Measurements from ENCODE around the gene ZSCAN16. TPM values are rescaled to one million over a fixed set of nuclear protein-coding genes. Genes with fewer than 3 reads are reported as not detected.
"Not testable (repeated sequence)": the region's sequence is repeated elsewhere in the genome, so short reads cannot be mapped to it uniquely, and the experiment has no call there.

Gene ZSCAN16
- 2.2 TPM for total RNA-seq
- long read RNA-seq: 0 reads

DNA sequence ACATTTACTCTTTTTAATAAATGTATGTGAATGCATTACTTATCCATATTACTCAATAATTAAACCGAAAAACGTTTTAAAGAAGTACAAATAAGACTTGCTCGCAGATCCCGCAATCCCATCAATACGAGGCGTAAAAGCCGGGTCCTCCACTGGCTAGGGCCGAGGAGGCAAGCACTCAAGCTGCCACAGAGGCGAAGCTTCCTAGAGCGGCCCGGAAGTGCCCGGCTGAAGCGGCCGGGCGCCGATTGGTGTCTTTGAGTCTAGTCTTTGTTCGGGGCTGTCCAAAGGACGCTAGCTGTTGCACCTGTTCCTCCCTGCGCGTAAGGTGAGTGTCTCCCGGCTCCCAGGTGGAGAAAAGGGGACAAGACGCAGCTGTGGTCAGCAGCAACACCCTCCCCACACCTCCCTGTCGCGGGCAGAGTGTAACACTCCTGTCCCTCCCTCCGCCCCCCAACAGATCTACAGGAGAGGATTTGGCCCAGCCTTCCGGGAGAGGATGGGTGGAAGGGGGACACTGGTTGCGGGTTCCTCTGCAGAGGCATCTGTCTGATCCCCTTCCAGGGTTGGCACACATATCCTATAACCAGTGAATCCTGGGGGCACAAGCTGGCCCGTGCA is at the start of gene ZSCAN16:
Gene ZSCAN16, plus strand, starts transcription at position 260 of the 621 bp plus-strand sequence. CDS start 835 bp downstream, outside the sequence.
- peak; percentile 92 for DNase-seq (ENCODE audit: missing footprints)
- peak; percentile 98 for ATAC-seq
- intact Hi-C loops (cut with DNase I): no loop called here

- intact Hi-C loops (cut with DNase I): no loop called here
- DNase-seq (ENCODE audit: missing footprints) (no peak), ATAC-seq (no peak)
Observed at GRCh38 chr6:28078050-28078449, 46.4 kb upstream of the ZSCAN16 start.

DNA sequence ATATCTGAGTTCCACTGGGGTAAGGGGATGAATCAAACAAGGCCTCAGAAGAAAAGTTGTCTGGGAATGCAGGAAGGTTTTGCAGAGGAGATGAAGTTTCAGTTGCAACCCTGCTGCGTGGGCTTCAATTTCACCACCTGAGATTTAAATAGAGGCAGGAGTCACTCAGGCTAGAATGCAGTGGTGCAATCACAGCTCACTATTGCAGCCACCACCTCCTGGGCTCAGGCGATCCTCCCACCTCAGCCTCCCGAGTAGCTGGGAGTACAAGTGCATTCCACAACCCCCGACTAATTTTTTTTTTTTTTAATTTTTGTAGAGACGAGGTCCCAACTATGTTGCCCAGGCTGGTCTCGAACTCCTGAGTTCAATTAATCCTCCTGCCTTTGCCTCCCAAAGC is 45.6 kb upstream of the ZSCAN16 start:
- ATAC-seq: no peak
- no peak for DNase-seq (ENCODE audit: missing footprints)
- intact Hi-C loops (cut with DNase I): no loop called here

DNA sequence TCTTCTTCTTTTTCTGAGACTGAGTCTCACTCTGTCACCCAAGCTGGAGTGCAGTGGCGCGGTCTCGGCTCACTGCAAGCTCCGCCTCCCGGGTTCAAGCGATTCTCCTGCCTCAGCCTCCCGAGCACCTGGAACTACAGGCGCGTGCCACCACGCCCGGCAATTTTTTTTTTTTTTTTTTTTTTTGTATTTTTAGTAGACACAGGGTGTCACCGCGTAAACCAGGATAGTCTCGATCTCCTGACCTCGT is 44.1 kb upstream of the ZSCAN16 start, which contains the start of gene ZNF165:
Gene ZNF165, plus strand, starts transcription at position 188 of the 250 bp plus-strand sequence. CDS start 4,913 bp downstream, outside the sequence.
- intact Hi-C loops (cut with DNase I): loop anchor here (1.0 to 5.0 kb wide), 3 partner anchors 24 to 277 kb away; no protein-coding TSS in a partner anchor
- not testable (repeated sequence) for ATAC-seq

GRCh38 chr6:28080631-28081485 is 43.6 kb upstream of the ZSCAN16 start:
- ATAC-seq (peak; percentile 99), DNase-seq (ENCODE audit: missing footprints) (peak; percentile 95)
- intact Hi-C loops (cut with DNase I): loop anchor here (1.0 to 5.0 kb wide), 3 partner anchors 23 to 276 kb away; no protein-coding TSS in a partner anchor

More for the DNA sequence above, 44.1 kb upstream of the ZSCAN16 start, which contains the start of gene ZNF165:
- DNase-seq (ENCODE audit: missing footprints): not testable (repeated sequence)

DNA sequence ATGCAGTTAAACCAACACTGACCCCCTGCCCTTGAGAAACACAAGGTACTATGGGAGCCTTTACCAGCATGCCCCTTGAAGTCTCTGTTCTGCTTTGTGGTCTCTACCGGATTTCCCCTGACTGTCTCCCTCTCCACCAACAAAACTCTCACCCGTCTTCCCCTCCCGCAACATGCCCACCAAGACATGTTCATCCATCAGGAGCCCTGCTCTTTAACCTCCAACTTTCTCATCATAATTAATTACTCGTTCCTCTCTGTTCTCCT is 43.0 kb upstream of the ZSCAN16 start:
- DNase-seq (ENCODE audit: missing footprints) (no peak), ATAC-seq (no peak)
- intact Hi-C loops (cut with DNase I): loop anchor here (2.0 to 5.0 kb wide), 2 partner anchors 53 to 276 kb away; no protein-coding TSS in a partner anchor

DNA sequence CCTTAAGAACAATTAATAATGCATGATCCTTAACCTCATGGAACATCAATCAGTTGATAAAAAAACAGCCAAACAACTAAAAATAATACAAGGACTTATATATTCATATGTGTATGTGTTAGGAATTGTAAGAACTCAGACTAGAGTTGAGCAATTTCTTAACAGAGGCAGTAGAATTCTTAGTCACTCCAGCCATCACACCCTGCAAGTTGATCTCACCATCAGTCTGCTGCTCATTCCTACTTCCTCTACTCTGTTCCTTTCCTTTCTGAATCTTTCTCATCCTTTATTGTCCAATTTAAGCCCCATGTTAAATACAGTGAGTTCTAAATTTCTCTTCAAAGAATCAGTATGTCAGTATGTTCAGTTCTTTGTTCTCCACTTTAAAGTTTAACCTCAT is 41.5 kb upstream of the ZSCAN16 start:
- no peak for DNase-seq (ENCODE audit: missing footprints)
- no peak for ATAC-seq
- intact Hi-C loops (cut with DNase I): loop anchor here (5.0 kb wide), 1 partner anchor 274 kb away; no protein-coding TSS in a partner anchor

DNA sequence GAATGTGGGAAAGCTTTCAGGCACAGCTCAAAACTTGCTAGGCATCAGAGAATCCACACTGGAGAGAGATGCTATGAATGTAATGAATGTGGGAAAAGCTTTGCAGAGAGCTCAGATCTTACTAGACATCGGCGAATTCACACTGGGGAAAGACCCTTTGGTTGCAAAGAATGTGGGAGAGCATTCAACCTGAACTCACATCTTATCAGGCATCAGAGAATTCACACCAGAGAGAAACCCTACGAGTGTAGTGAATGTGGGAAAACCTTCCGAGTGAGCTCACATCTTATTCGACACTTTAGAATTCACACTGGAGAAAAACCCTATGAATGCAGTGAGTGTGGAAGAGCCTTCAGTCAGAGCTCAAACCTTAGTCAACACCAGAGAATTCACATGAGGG is 35.4 kb upstream of the ZSCAN16 start:
- no peak for ATAC-seq
- no peak for DNase-seq (ENCODE audit: missing footprints)
- intact Hi-C loops (cut with DNase I): no loop called here

DNA sequence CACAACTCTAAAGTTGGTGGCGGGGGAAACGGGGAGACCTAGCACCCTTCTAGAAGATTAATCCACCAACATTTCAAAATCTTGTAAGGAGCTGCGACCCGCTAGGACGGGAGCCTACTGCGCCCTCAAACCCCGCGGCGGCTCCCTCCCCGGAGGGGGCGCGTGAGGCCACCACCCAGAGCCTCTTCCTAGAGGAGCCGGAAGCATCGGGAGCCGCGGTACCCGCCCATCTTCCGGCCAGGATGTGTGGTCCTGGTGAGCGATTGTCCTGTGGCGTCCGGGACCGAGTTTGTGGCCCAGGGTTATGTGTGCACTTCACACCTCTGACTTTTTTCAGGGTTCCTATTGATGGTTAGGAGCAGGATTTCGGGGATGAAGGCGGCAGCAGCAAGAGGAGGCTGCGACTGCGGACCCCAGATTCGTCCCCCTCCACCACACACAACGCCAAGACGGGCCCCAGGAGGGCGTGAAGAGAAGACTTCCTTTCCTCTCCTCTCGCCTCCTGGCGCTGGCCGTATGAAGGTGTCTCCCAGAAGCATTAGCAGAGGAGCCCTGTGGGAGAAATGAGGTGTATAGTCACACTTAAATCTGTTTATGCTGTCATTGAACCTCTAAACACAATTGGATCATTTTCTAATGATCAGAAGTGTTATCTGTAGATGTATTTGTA is 33.4 kb upstream of the ZSCAN16 start:
- intact Hi-C loops (cut with DNase I): no loop called here
- no peak for ATAC-seq
- peak; percentile 64 for DNase-seq (ENCODE audit: missing footprints)

DNA sequence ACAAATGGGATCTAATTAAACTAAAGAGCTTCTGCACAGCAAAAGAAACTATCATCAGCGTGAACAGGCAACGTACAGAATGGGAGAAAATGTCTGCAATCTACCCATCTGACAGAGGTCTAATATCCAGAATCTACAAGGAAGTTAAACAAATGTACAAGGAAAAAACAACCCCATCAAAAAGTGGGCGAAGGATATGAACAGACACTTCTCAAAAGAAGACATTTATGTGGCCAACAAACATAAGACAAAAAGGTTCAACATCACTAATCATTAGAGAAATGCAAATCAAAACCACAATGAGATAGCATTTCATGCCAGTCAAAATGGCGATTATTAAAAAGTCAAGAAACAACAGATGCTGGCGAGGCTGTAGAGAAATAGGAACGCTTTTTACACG is 22.2 kb upstream of the ZSCAN16 start:
- intact Hi-C loops (cut with DNase I); DNase-seq (ENCODE audit: missing footprints); ATAC-seq: not testable (repeated sequence)

DNA sequence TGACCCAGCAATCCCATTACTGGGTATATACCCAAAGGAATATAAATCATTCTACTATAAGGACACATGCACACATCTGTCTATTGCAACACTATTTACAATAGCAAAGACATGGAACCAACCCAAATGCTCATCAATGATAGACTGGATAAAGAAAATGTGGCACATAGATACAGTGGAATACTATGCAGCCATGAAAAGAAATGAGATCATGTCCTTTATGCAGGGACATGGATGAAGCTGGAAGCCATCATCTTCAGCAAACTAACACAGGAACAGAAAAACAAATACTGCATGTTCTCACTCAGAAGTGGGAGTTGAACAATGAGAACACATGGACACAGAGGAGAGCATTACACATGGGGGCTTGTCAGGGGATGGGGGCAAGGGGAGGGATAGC is 21.7 kb upstream of the ZSCAN16 start:
- DNase-seq (ENCODE audit: missing footprints); intact Hi-C loops (cut with DNase I); ATAC-seq: not testable (repeated sequence)

GRCh38 chr6:28104392-28105244 is 19.8 kb upstream of the ZSCAN16 start:
- intact Hi-C loops (cut with DNase I): loop anchor here (1.0 kb wide), 1 partner anchor 24 kb away; the partner anchor contains the start of gene ZNF165
- ATAC-seq: peak; percentile 98

DNA sequence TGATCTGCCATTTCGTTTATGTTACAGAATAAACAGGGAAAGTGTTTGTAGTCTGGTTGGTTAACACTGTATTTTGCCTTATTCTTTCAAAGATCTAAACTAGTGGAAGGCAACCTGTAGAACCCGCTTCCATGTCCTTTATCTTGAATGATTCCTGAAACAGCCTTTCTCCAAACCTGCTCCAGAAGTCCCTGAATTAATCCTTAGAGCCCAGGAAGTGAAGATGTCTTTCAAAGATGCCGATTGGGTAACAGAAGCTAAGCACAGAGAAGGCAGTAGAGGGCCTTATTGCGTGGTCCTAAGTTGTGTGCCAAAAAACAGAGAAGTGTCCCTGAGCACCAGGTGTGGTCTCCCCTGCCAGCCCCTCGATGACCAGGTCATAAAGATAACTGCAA is 19.2 kb upstream of the ZSCAN16 start:
- no peak for ATAC-seq
- no peak for DNase-seq (ENCODE audit: missing footprints)
- intact Hi-C loops (cut with DNase I): no loop called here

More at GRCh38 chr6:28104392-28105244, 19.8 kb upstream of the ZSCAN16 start:
- DNase-seq (ENCODE audit: missing footprints): peak; percentile 90

DNA sequence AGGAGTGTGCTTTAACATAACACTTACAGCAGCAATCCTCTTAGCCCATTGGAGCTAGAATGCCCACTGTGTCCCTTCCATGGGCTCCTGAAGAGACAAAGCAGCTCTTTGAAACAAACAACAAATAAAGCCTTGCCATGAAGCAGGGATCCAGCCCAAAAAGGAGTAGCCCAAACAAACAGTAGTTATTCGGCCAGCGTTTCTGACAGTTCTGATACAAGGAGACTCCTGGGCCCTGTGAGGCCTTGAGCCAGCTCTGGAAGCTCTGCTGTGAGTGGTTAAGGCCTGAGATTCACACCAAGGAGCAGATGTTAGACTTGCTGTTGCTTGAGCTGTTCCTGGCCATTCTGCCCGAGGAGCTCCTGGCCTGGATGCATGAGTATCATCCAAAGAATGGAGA is 16.9 kb upstream of the ZSCAN16 start:
- DNase-seq (ENCODE audit: missing footprints) (no peak), ATAC-seq (no peak)
- intact Hi-C loops (cut with DNase I): no loop called here

DNA sequence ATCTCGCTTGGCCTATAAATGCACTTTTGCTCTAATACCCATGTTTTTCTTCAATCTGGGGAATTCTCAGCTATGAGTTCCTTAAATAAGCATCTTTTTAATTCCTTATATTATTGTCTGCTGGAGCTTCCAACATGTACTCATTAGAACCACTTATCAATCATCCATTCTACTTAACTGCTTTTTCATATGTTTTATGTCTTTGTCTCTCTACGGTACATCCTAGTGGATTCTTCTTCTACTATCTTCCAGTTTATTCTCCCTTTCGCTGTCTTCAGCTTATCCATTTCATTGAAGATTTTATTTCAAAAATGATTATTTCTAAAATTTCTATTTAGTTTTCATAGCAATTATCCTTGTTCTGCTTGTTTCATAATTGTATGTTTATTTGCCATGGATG is 12.4 kb upstream of the ZSCAN16 start:
- intact Hi-C loops (cut with DNase I): no loop called here
- DNase-seq (ENCODE audit: missing footprints): no peak
- no peak for ATAC-seq

DNA sequence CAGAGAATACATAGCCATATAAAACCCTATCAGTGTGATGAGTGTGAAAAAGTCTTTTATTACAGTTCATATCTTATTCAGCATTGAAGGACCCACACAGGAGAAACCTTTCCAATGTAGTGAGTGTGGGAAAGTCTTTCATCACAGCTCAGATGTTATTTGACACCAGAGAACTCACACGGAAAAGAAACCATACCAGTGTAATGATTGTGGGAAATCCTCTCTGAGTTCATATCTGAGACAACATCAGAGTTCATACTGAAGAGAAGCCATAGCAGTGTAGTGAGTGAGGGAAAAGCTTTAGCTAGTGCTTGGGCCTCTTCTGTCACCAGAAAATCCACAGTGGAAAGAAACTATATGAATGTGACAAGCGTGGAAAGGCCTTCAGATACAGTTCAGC is 8.6 kb upstream of the ZSCAN16 start:
- ATAC-seq (no peak), DNase-seq (ENCODE audit: missing footprints) (no peak)
- intact Hi-C loops (cut with DNase I): no loop called here

DNA sequence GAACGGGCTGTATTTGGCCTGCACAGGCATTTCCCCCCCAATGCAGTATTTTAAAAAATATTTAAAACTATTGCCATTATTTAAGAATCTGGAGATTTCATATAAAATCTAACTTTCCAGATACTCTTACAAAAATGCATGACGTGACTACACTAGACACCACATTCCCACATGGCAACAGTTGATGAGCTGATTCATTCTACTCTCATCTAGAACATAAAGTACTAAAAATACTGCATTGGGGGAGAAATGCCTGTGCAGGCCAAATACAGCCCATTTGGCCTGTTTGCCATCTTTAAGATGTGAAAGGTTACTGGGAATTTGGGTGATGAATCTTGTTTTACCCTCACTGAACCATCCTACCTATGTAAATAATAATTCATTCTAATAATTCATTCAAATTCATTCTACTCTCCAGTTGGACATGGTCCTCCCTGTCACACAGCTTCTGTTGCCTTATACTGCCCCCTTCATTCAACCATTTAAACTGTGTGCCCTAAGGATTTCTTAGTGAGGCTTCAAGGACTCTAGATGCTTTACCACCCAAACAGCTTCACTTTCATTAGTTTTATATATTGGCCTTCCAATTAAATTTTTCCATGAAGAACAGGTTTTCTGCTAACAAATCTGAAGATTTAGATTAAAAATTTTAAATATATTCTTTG is 6.9 kb upstream of the ZSCAN16 start:
- DNase-seq (ENCODE audit: missing footprints) (no peak), ATAC-seq (no peak)
- intact Hi-C loops (cut with DNase I): no loop called here

GRCh38 chr6:28118217-28118616 is 6.2 kb upstream of the ZSCAN16 start:
- ATAC-seq (no peak), DNase-seq (ENCODE audit: missing footprints) (no peak)
- intact Hi-C loops (cut with DNase I): no loop called here
